H1 (cell line): ENCODE measurements around the gene VEZT. TPM values are rescaled to one million over a fixed set of nuclear protein-coding genes. Genes with fewer than 3 reads are reported as not detected.

ENCODE experiments used
- POLR2AphosphoS5 ChIP-seq: IDR thresholded peaks from 2 replicates; pipeline ENCODE4 v1.6.1; 2011; ENCODE audit warnings: low read depth, low read length
- SP2 ChIP-seq: IDR thresholded peaks from 2 replicates; pipeline ENCODE4 v1.6.1; 2012; ENCODE audit warnings: mild to moderate bottlenecking, low read length, inconsistent platforms
- polyA plus RNA-seq, 7 experiments: library from polyadenylated mRNA; depleted of rRNA in 3 of 7; stranded (reverse) in 5 of 7; unstranded in 2 of 7; fragments of >200 nt in 5 of 7; fragments of 200-250 nt in 2 of 7; gene quantifications; 1 replicate in 5 of 7; 2 replicates in 1 of 7; 4 replicates in 1 of 7; pipeline versions ENCODE4 v1.2.1 to v1.2.3, GENCODE V29; 2011 to 2013; ENCODE audit warnings: missing spikeins in 2 of 7, mixed read lengths in 2 of 7
- total RNA-seq: library from RNA; stranded (reverse); fragmentation: NEBNext Ultra II Directional; extraction: Animal tissue kit (Norgen Biotek cat#: 25700); gene quantifications from 2 replicates; pipeline ENCODE4 v1.2.1, GENCODE V29; 2021
- TF ChIP-seq, protein P1 (sequence below): IDR thresholded peaks from 2 replicates; pipeline ENCODE4 v1.6.1; 2011; ENCODE audit warnings: low read length, improper control_type of control experiment

The VEZT gene
- total and polyA plus RNA-seq, 2 of the 8 experiments (the other 6 are each of a cell fraction or from before 2014, with no cell fraction given), result 44.0 to 56.1 TPM

DNA sequence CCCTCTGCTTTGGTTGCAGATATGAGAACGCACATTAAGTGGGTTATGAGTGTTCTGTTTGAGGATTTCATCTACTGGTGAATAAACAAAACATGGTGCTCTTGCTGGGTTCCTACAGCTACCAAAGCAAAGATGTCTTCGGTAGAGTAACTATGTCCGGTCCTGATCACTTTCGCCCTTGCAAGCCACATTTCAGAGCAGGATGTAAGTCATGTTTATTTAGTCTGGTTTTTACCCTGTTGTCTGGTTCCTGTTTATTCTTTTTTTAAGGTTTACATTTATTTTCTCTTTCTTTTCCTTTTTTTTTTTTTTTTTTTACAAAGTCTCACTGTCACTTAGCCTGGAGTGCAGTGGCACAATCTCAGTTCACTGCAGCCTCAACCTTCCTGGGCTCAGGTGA is 99.2 kb downstream of the VEZT start (continued):
- TF ChIP-seq SP2 (no peak), POLR2AphosphoS5 (no peak)
- TF ChIP-seq, protein P1, sequence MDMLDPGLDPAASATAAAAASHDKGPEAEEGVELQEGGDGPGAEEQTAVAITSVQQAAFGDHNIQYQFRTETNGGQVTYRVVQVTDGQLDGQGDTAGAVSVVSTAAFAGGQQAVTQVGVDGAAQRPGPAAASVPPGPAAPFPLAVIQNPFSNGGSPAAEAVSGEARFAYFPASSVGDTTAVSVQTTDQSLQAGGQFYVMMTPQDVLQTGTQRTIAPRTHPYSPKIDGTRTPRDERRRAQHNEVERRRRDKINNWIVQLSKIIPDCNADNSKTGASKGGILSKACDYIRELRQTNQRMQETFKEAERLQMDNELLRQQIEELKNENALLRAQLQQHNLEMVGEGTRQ, result no peak
